GM18526 (cell line): ENCODE measurements around the gene CAP2.

Experiments
- POLR2A ChIP-seq: IDR thresholded peaks from 3 replicates; pipeline ENCODE4 v1.6.1; 2011; ENCODE audit not compliant: insufficient read length; ENCODE audit errors: extremely low read depth

CAP2 gene

GRCh38 chr6:17392978-17393891, at the start of gene CAP2:
CAP2 (plus strand) TSS chr6:17393595; CDS start chr6:17421556, 27,961 bp downstream.
- TF ChIP-seq POLR2A, result no peak

- TF ChIP-seq POLR2A, result no peak
Observed at GRCh38 chr6:17347012-17347411, 46.4 kb upstream of the CAP2 start.

GRCh38 chr6:17349427-17349826, 44.0 kb upstream of the CAP2 start:
- no peak for TF ChIP-seq POLR2A

- no peak for TF ChIP-seq POLR2A
Observed at GRCh38 chr6:17352302-17352701, 41.1 kb upstream of the CAP2 start.

- no peak for TF ChIP-seq POLR2A
Observed at GRCh38 chr6:17353440-17354175, 39.8 kb upstream of the CAP2 start.

GRCh38 chr6:17354700-17355403, 38.5 kb upstream of the CAP2 start:
- TF ChIP-seq POLR2A, result no peak

- TF ChIP-seq POLR2A, result no peak
Observed at GRCh38 chr6:17355404-17355774, 38.0 kb upstream of the CAP2 start.

- TF ChIP-seq POLR2A, result no peak
Observed at GRCh38 chr6:17358515-17358914, 34.9 kb upstream of the CAP2 start.

GRCh38 chr6:17360564-17360963, 32.8 kb upstream of the CAP2 start:
- no peak for TF ChIP-seq POLR2A

- no peak for TF ChIP-seq POLR2A
Observed at GRCh38 chr6:17361013-17361412, 32.4 kb upstream of the CAP2 start.

GRCh38 chr6:17365961-17366360, 27.4 kb upstream of the CAP2 start:
- TF ChIP-seq POLR2A, result no peak

- TF ChIP-seq POLR2A, result no peak
Observed at GRCh38 chr6:17367868-17368267, 25.5 kb upstream of the CAP2 start.

GRCh38 chr6:17381424-17382147, 11.8 kb upstream of the CAP2 start:
- TF ChIP-seq POLR2A, result no peak

GRCh38 chr6:17385660-17386059, 7.7 kb upstream of the CAP2 start:
- no peak for TF ChIP-seq POLR2A

GRCh38 chr6:17388365-17388764, 5.0 kb upstream of the CAP2 start:
- TF ChIP-seq POLR2A, result no peak

- TF ChIP-seq POLR2A, result no peak
Observed at GRCh38 chr6:17389274-17389847, 4.0 kb upstream of the CAP2 start.
